Naive thymus-derived CD4-positive, alpha-beta T cell (primary cell): ENCODE measurements around the gene MAGI3. TPM values are rescaled to one million over a fixed set of nuclear protein-coding genes. Genes with fewer than 3 reads are reported as not detected.

Experiments
- ATAC-seq: fragments of 150-1000 bp; cut with Tn5 transposase; 2 replicates; pipeline ENCODE4 v1.10.0; 2021; ENCODE audit warnings: mild to moderate bottlenecking, moderate library complexity
- CTCF ChIA-PET: fragments of 350-600 bp; sonication (Branson Sonifier 250); formaldehyde crosslinking; loops from one replicate; lab custom pipeline; 2021; ENCODE audit warnings: antibody characterized with exemption; lab: Charles Lee
- POLR2A ChIA-PET: fragments of 350-600 bp; sonication (Branson Sonifier 250); formaldehyde crosslinking; loops from one replicate; lab custom pipeline; 2021; ENCODE audit warnings: antibody characterized with exemption, inconsistent platforms; lab: Charles Lee
- DNase-seq, 9 donors: peaks; one replicate each; pipeline versions ENCODE4 v3.0.0 to v3.0.0-alpha.2; 2020 to 2022; ENCODE audit warnings: mixed read lengths in 1 of 9
- H3K27ac ChIP-seq: one replicate; pipeline ENCODE4 v1.7.0; 2013; ENCODE audit warnings: mild to moderate bottlenecking, low read depth, low read length, moderate library complexity
- H3K27me3 ChIP-seq, 2 donors: one replicate each; pipeline ENCODE4 v1.7.0; 2013; ENCODE audit warnings: low read length in 2 of 2, mild to moderate bottlenecking in 2 of 2, moderate library complexity in 2 of 2; ENCODE audit not compliant: control insufficient read depth in 2 of 2, insufficient read depth in 2 of 2
- H3K36me3 ChIP-seq, 3 experiments: 1 replicate in 2 of 3; 2 replicates in 1 of 3; pipeline ENCODE4 v1.7.0; 2013; ENCODE audit warnings: low read length in 3 of 3, mild to moderate bottlenecking in 3 of 3, moderate library complexity in 1 of 3; ENCODE audit not compliant: insufficient read depth in 3 of 3, control insufficient read depth in 2 of 3
- H3K4me1 ChIP-seq, 2 donors: one replicate each; pipeline ENCODE4 v1.7.0; 2013; ENCODE audit warnings: low read length in 2 of 2, mild to moderate bottlenecking in 2 of 2, moderate library complexity in 1 of 2; ENCODE audit not compliant: control insufficient read depth in 2 of 2, insufficient read depth in 2 of 2
- H3K4me3 ChIP-seq: 2 replicates; pipeline ENCODE4 v1.7.0; 2013; ENCODE audit warnings: mild to moderate bottlenecking, low read length
- H3K9me3 ChIP-seq, 3 experiments: 1 replicate in 2 of 3; 2 replicates in 1 of 3; pipeline ENCODE4 v1.7.0; 2013; ENCODE audit warnings: low read length in 3 of 3; ENCODE audit not compliant: control insufficient read depth in 2 of 3
- H3K27ac Mint-ChIP-seq, 9 donors: one replicate each; pipeline ENCODE4 v1.8.0; 2020 to 2022; ENCODE audit warnings: mixed read lengths in 9 of 9, mild to moderate bottlenecking in 8 of 9, moderate library complexity in 5 of 9, inconsistent platforms in 2 of 9
- H3K27me3 Mint-ChIP-seq, 5 donors: one replicate each; pipeline ENCODE4 v1.8.0; 2021 to 2022; ENCODE audit warnings: mixed read lengths in 5 of 5, mild to moderate bottlenecking in 1 of 5
- H3K36me3 Mint-ChIP-seq, 5 donors: one replicate each; pipeline ENCODE4 v1.8.0; 2020 to 2022; ENCODE audit warnings: mixed read lengths in 5 of 5, mild to moderate bottlenecking in 3 of 5, inconsistent platforms in 1 of 5
- H3K4me1 Mint-ChIP-seq, 7 donors: one replicate each; pipeline ENCODE4 v1.8.0; 2020 to 2022; ENCODE audit warnings: mixed read lengths in 7 of 7, mild to moderate bottlenecking in 3 of 7, inconsistent platforms in 1 of 7
- H3K4me3 Mint-ChIP-seq, 10 donors: one replicate each; pipeline ENCODE4 v1.8.0; 2020 to 2022; ENCODE audit warnings: mild to moderate bottlenecking in 10 of 10, mixed read lengths in 10 of 10, moderate library complexity in 6 of 10, inconsistent platforms in 2 of 10
- H3K9me3 Mint-ChIP-seq, 11 donors: one replicate each; pipeline ENCODE4 v1.8.0; 2020 to 2022; ENCODE audit warnings: mixed read lengths in 11 of 11, mild to moderate bottlenecking in 4 of 11, inconsistent platforms in 1 of 11, moderate library complexity in 1 of 11
- intact Hi-C, 2 donors: fragments of 100-400 bp; cut with micrococcal nuclease; formaldehyde crosslinking; loops; one replicate each; pipeline ENCODE4 v1.15.1; 2023
- polyA plus RNA-seq, 2 donors: library from polyadenylated mRNA; unstranded; fragments of 300-500 nt; fragmentation: Illumina TruSeq; gene quantifications; one replicate each; pipeline ENCODE4 v1.2.3, GENCODE V29; 2021
- total RNA-seq, 6 experiments: library from RNA in 5 of 6; stranded (reverse) in 5 of 6; gene quantifications; 1 replicate in 5 of 6; 2 replicates in 1 of 6; pipeline ENCODE4 v1.2.3 and lab custom pipeline; 2021 to 2026

MAGI3 gene
- total and polyA plus RNA-seq, 7 experiments from 2014 or later, result 3.6 to 8.8 (median 6.6) TPM

GRCh38 chr1:113533061-113533460 is 142.7 kb downstream of the MAGI3 start:
- H3K27me3 Mint-ChIP-seq, result peaks cover 0 to 7% (median 3%) of the 10 kb centered on the region in 5 donors
- H3K9me3 ChIP-seq, result no peaks in the 10 kb centered on the region
- ATAC-seq, result no peak
- H3K9me3 Mint-ChIP-seq, result peaks cover 0 to 18% (median 4%) of the 10 kb centered on the region in 11 donors
- H3K27ac Mint-ChIP-seq, result no peak overlapping the region
- H3K27me3 ChIP-seq, result no peaks in the 10 kb centered on the region
- POLR2A ChIA-PET, result no interaction called here
- H3K36me3 ChIP-seq, result no peaks in the 10 kb centered on the region
- CTCF ChIA-PET, result no interaction called here
- no peak overlapping the region for H3K4me3 Mint-ChIP-seq
- H3K4me1 Mint-ChIP-seq, result peaks cover 0 to 5% (median 0%) of the 10 kb centered on the region in 7 donors
- DNase-seq, result no peak
- intact Hi-C loops, result no loop called here
- no peaks in the 10 kb centered on the region for H3K4me1 ChIP-seq
- no peak overlapping the region for H3K4me3 ChIP-seq
- no peak overlapping the region for H3K27ac ChIP-seq
- H3K36me3 Mint-ChIP-seq, result peaks cover 0 to 15% (median 0%) of the 10 kb centered on the region in 5 donors

GRCh38 chr1:113534130-113534817 is 144.0 kb downstream of the MAGI3 start:
- ChIA-PET POLR2A (no interaction called here), CTCF (no interaction called here)
- peaks cover 0 to 12% (median 4%) of the 10 kb centered on the region in 11 donors for H3K9me3 Mint-ChIP-seq
- H3K27me3 ChIP-seq, result no peaks in the 10 kb centered on the region
- no peaks in the 10 kb centered on the region for H3K4me1 ChIP-seq
- no peaks in the 10 kb centered on the region for H3K36me3 ChIP-seq
- intact Hi-C loops, result no loop called here
- no peak overlapping the region for H3K4me3 Mint-ChIP-seq
- no peak overlapping the region for H3K27ac Mint-ChIP-seq
- no peak overlapping the region for H3K27ac ChIP-seq
- ATAC-seq, result no peak
- peaks cover 0 to 18% (median 0%) of the 10 kb centered on the region in 5 donors for H3K36me3 Mint-ChIP-seq
- H3K27me3 Mint-ChIP-seq, result peaks cover 0 to 7% (median 3%) of the 10 kb centered on the region in 5 donors
- no peak overlapping the region for H3K4me3 ChIP-seq
- no peak for DNase-seq
- H3K4me1 Mint-ChIP-seq, result peaks cover 0 to 5% (median 0%) of the 10 kb centered on the region in 7 donors
- H3K9me3 ChIP-seq, result no peaks in the 10 kb centered on the region

- CTCF ChIA-PET, result no interaction called here
- Mint-ChIP-seq H3K27me3 (peaks cover 0 to 7% (median 3%) of the 10 kb centered on the region in 5 donors), H3K4me3 (no peak overlapping the region), H3K9me3 (peaks cover 0 to 12% (median 4%) of the 10 kb centered on the region in 11 donors), H3K4me1 (peaks cover 0 to 5% (median 0%) of the 10 kb centered on the region in 7 donors), H3K36me3 (peaks cover 0 to 18% (median 0%) of the 10 kb centered on the region in 5 donors), H3K27ac (no peak overlapping the region)
- intact Hi-C loops, result no loop called here
- no peak for DNase-seq
- no peak overlapping the region for H3K27ac ChIP-seq
- H3K4me3 ChIP-seq, result no peak overlapping the region
- no peaks in the 10 kb centered on the region for H3K27me3 ChIP-seq
- no peaks in the 10 kb centered on the region for H3K36me3 ChIP-seq
- no peaks in the 10 kb centered on the region for H3K9me3 ChIP-seq
- ATAC-seq, result no peak
- POLR2A ChIA-PET, result no interaction called here
- H3K4me1 ChIP-seq, result no peaks in the 10 kb centered on the region
Measured at GRCh38 chr1:113534875-113535274, 144.6 kb downstream of the MAGI3 start.

- ATAC-seq (no peak), DNase-seq (no peak)
- Mint-ChIP-seq H3K4me3 (no peak overlapping the region), H3K9me3 (peaks cover 0 to 12% (median 4%) of the 10 kb centered on the region in 11 donors), H3K4me1 (peaks cover 0 to 5% (median 0%) of the 10 kb centered on the region in 7 donors), H3K27me3 (peaks cover 0 to 7% (median 0%) of the 10 kb centered on the region in 5 donors), H3K27ac (no peak overlapping the region), H3K36me3 (peaks cover 0 to 18% (median 4%) of the 10 kb centered on the region in 5 donors)
- H3K36me3 ChIP-seq, result no peaks in the 10 kb centered on the region
- H3K9me3 ChIP-seq, result no peaks in the 10 kb centered on the region
- no peak overlapping the region for H3K27ac ChIP-seq
- no peaks in the 10 kb centered on the region for H3K27me3 ChIP-seq
- ChIA-PET POLR2A (no interaction called here), CTCF (no interaction called here)
- H3K4me3 ChIP-seq, result no peak overlapping the region
- H3K4me1 ChIP-seq, result no peaks in the 10 kb centered on the region
- intact Hi-C loops, result no loop called here
Measured at GRCh38 chr1:113536182-113536780, 146.0 kb downstream of the MAGI3 start.

GRCh38 chr1:113538225-113538624 is 147.9 kb downstream of the MAGI3 start:
- DNase-seq (no peak), ATAC-seq (no peak)
- H3K27ac ChIP-seq, result no peak overlapping the region
- H3K36me3 ChIP-seq, result no peaks in the 10 kb centered on the region
- ChIA-PET POLR2A (no interaction called here), CTCF (no interaction called here)
- Mint-ChIP-seq H3K9me3 (peaks cover 0 to 12% (median 4%) of the 10 kb centered on the region in 11 donors), H3K27ac (no peak overlapping the region), H3K36me3 (peaks cover 0 to 16% (median 4%) of the 10 kb centered on the region in 5 donors), H3K27me3 (peaks cover 0 to 7% (median 0%) of the 10 kb centered on the region in 5 donors), H3K4me3 (no peak overlapping the region), H3K4me1 (peaks cover 0 to 9% (median 0%) of the 10 kb centered on the region in 7 donors)
- H3K4me3 ChIP-seq, result no peak overlapping the region
- no peaks in the 10 kb centered on the region for H3K9me3 ChIP-seq
- H3K27me3 ChIP-seq, result no peaks in the 10 kb centered on the region
- intact Hi-C loops, result no loop called here
- no peaks in the 10 kb centered on the region for H3K4me1 ChIP-seq

GRCh38 chr1:113540335-113540734 is 150.0 kb downstream of the MAGI3 start:
- ChIA-PET CTCF (no interaction called here), POLR2A (no interaction called here)
- H3K4me3 ChIP-seq, result no peak overlapping the region
- no peaks in the 10 kb centered on the region for H3K36me3 ChIP-seq
- H3K9me3 Mint-ChIP-seq, result peaks cover 0 to 17% (median 3%) of the 10 kb centered on the region in 11 donors
- no peak overlapping the region for H3K27ac Mint-ChIP-seq
- no peaks in the 10 kb centered on the region for H3K27me3 ChIP-seq
- peaks cover 0 to 10% (median 4%) of the 10 kb centered on the region in 5 donors for H3K36me3 Mint-ChIP-seq
- H3K4me1 ChIP-seq, result no peaks in the 10 kb centered on the region
- H3K27me3 Mint-ChIP-seq, result no peaks in the 10 kb centered on the region
- ATAC-seq (no peak), DNase-seq (no peak)
- H3K4me1 Mint-ChIP-seq, result peaks cover 0 to 9% (median 0%) of the 10 kb centered on the region in 7 donors
- no peak overlapping the region for H3K4me3 Mint-ChIP-seq
- H3K27ac ChIP-seq, result no peak overlapping the region
- intact Hi-C loops, result no loop called here
- H3K9me3 ChIP-seq, result no peaks in the 10 kb centered on the region
